ENCODE measurements around the gene KCNB1. TPM values are rescaled to one million over a fixed set of nuclear protein-coding genes. Genes with fewer than 3 reads are reported as not detected.

The KCNB1 gene
- total RNA-seq, 2 donors from 2014 or later = 0.52 to 3.3 TPM

GRCh38 chr20:49393803-49394202, 88.7 kb downstream of the KCNB1 start:
- Histone ChIP-seq H3K36me3 (replicated peaks in 1 of 2; ENCODE audit: insufficient read depth in 1 of 2, low read depth in 2 of 2) (no peaks in the 10 kb centered on the region), H3K27ac (no peak overlapping the region), H3K9me3 (no peaks in the 10 kb centered on the region), H3K27me3 (no peaks in the 10 kb centered on the region), H3K4me3 (no peak overlapping the region), H3K4me1 (no peaks in the 10 kb centered on the region)
- TF ChIP-seq CTCF (IDR thresholded peaks at IDR 0.05) (no peak), POLR2A (IDR thresholded peaks at IDR 0.05) (no peak)
- intact Hi-C loops (cut with DNase I) = no loop called here
- WGBS, 2 donors = 71 to 100% methylated on average over 1 of the region's 1 CpG
- DNase-seq (no peak), ATAC-seq (no peak)

- TF ChIP-seq CTCF (IDR thresholded peaks at IDR 0.05) (no peak), POLR2A (IDR thresholded peaks at IDR 0.05) (no peak)
- Histone ChIP-seq H3K27ac (no peak overlapping the region), H3K4me3 (no peak overlapping the region), H3K36me3 (replicated peaks in 1 of 2; ENCODE audit: insufficient read depth in 1 of 2, low read depth in 2 of 2) (no peaks in the 10 kb centered on the region), H3K27me3 (no peaks in the 10 kb centered on the region), H3K9me3 (no peaks in the 10 kb centered on the region), H3K4me1 (no peaks in the 10 kb centered on the region)
- WGBS, 2 donors = 24 to 34% methylated on average over 4 of the region's 4 CpGs
- peak; percentile 51 to 72 (median 71) for DNase-seq
- ATAC-seq = peak; percentile 51
- intact Hi-C loops (cut with DNase I) = no loop called here
Observed at GRCh38 chr20:49392745-49393144, 89.7 kb downstream of the KCNB1 start.

- no peak for TF ChIP-seq POLR2A (IDR thresholded peaks at IDR 0.05)
- no peak for TF ChIP-seq CTCF (IDR thresholded peaks at IDR 0.05)
- Histone ChIP-seq H3K36me3 (replicated peaks in 1 of 2; ENCODE audit: insufficient read depth in 1 of 2, low read depth in 2 of 2) (no peaks in the 10 kb centered on the region), H3K27me3 (no peaks in the 10 kb centered on the region), H3K27ac (no peak overlapping the region), H3K9me3 (no peaks in the 10 kb centered on the region), H3K4me1 (no peaks in the 10 kb centered on the region), H3K4me3 (no peak overlapping the region)
- 67 to 74% methylated on average over 7 of the region's 7 CpGs for WGBS, 2 donors
- DNase-seq = no peak
- no peak for ATAC-seq
- intact Hi-C loops (cut with DNase I) = no loop called here
Observed at GRCh38 chr20:49391404-49392245, 90.8 kb downstream of the KCNB1 start.

- no peak overlapping the region for H3K4me3 ChIP-seq
- H3K4me1 ChIP-seq = no peaks in the 10 kb centered on the region
- no peak for DNase-seq
- H3K36me3 ChIP-seq (replicated peaks in 1 of 2; ENCODE audit: insufficient read depth in 1 of 2, low read depth in 2 of 2) = no peaks in the 10 kb centered on the region
- no peak for ATAC-seq
- TF ChIP-seq CTCF (IDR thresholded peaks at IDR 0.05) (no peak), POLR2A (IDR thresholded peaks at IDR 0.05) (no peak)
- H3K27ac ChIP-seq = no peak overlapping the region
- no peaks in the 10 kb centered on the region for H3K27me3 ChIP-seq
- 68 to 90% methylated on average over 2 of the region's 2 CpGs for WGBS, 2 donors
- no peaks in the 10 kb centered on the region for H3K9me3 ChIP-seq
- intact Hi-C loops (cut with DNase I) = no loop called here
Observed at GRCh38 chr20:49389854-49390253, 92.6 kb downstream of the KCNB1 start.

- Histone ChIP-seq H3K4me1 (no peaks in the 10 kb centered on the region), H3K9me3 (no peaks in the 10 kb centered on the region), H3K27me3 (no peaks in the 10 kb centered on the region), H3K4me3 (no peak overlapping the region), H3K36me3 (replicated peaks in 1 of 2; ENCODE audit: insufficient read depth in 1 of 2, low read depth in 2 of 2) (no peaks in the 10 kb centered on the region), H3K27ac (no peak overlapping the region)
- intact Hi-C loops (cut with DNase I) = no loop called here
- ATAC-seq (no peak), DNase-seq (no peak)
- TF ChIP-seq POLR2A (IDR thresholded peaks at IDR 0.05) (no peak), CTCF (IDR thresholded peaks at IDR 0.05) (no peak)
Observed at GRCh38 chr20:49388744-49389143, 93.7 kb downstream of the KCNB1 start.
